K562 (cell line): Measurements from ENCODE around the gene TMEM218. TPM values are rescaled to one million over a fixed set of nuclear protein-coding genes. Genes with fewer than 3 reads are reported as not detected.
A peak's percentile ranks its signal among the peaks of the same experiment; 100 is the strongest.

ENCODE experiments used
- ARID2 ChIP-seq: fragments of 450-650 bp; IDR thresholded peaks from 2 replicates; pipeline ENCODE4 v1.6.1; 2017; ENCODE audit warnings: antibody characterized with exemption, mild to moderate bottlenecking
- CHCHD3 ChIP-seq: fragments of 250-450 bp; sonication (Bioruptor Pico); IDR thresholded peaks from 2 replicates; pipeline ENCODE4 v2.1.2; 2022; ENCODE audit warnings: mild to moderate bottlenecking
- DACH1 ChIP-seq: fragments of 450-650 bp; IDR thresholded peaks from 2 replicates; pipeline ENCODE4 v1.6.1; 2018; ENCODE audit not compliant: partially characterized antibody
- HIVEP1 ChIP-seq: fragments of 250-450 bp; sonication (Bioruptor Pico); IDR thresholded peaks from 2 replicates; pipeline ENCODE4 v1.4.0; 2020; ENCODE audit warnings: mild to moderate bottlenecking
- JUNB ChIP-seq: fragments of 450-650 bp; formaldehyde crosslinking; conservative IDR thresholded peaks from 2 replicates; pipeline ENCODE4 v1.4.0; 2020; ENCODE audit warnings: mild to moderate bottlenecking
- MYC ChIP-seq, 2 experiments: fragments of 250-450 bp in 1 of 2; sonication (Bioruptor Pico) in 1 of 2; IDR thresholded peaks; 2 replicates each; pipeline versions ENCODE4 v1.5.1 to v1.6.1; 2012 to 2021; ENCODE audit warnings: low read depth in 2 of 2, borderline replicate concordance in 1 of 2, improper control_type of control experiment in 1 of 2, low read length in 1 of 2, mild to moderate bottlenecking in 1 of 2, moderate library complexity in 1 of 2
- NR4A1 ChIP-seq, 2 experiments: fragments of 250-450 bp in 1 of 2; fragments of 450-650 bp in 1 of 2; sonication (Bioruptor Pico) in 1 of 2; IDR thresholded peaks; 2 replicates each; pipeline versions ENCODE4 v1.4.0 to v1.6.1; 2016 to 2020; ENCODE audit warnings: mild to moderate bottlenecking in 2 of 2, missing compliant biosample characterization in 1 of 2, missing genetic modification characterization in 1 of 2, moderate library complexity in 1 of 2
- RBFOX2 ChIP-seq: fragments of 200-400 bp; formaldehyde crosslinking; IDR thresholded peaks from 2 replicates; pipeline ENCODE4 v1.6.1; 2017; ENCODE audit warnings: low read depth, mild to moderate bottlenecking, low read length, moderate library complexity
- RFX7 ChIP-seq: fragments of 250-450 bp; sonication (Bioruptor Pico); IDR thresholded peaks from 2 replicates; pipeline ENCODE4 v1.5.1; 2021; ENCODE audit warnings: mild to moderate bottlenecking
- SMAD1 ChIP-seq: fragments of 150-350 bp; IDR thresholded peaks from 2 replicates; pipeline ENCODE4 v1.6.1; 2014; ENCODE audit warnings: low read length, low read depth; ENCODE audit not compliant: partially characterized antibody
- VEZF1 ChIP-seq: fragments of 200-800 bp; sonication (Bioruptor generic); IDR thresholded peaks from 2 replicates; pipeline ENCODE4 v1.6.1; 2017; ENCODE audit warnings: missing genetic modification characterization, missing compliant biosample characterization
- ZKSCAN3 ChIP-seq: fragments of 250-450 bp; sonication (Bioruptor Pico); IDR thresholded peaks from 2 replicates; pipeline ENCODE4 v1.4.0; 2020
- ZNF655 ChIP-seq: fragments of 250-450 bp; sonication (Bioruptor Pico); IDR thresholded peaks from 2 replicates; pipeline ENCODE4 v1.5.0; 2021
- polyA plus RNA-seq, 8 experiments: library from polyadenylated mRNA; depleted of rRNA in 4 of 8; stranded (reverse) in 5 of 8; unstranded in 3 of 8; fragments of >200 nt; fragmentation: Nextera tagmentation in 2 of 8; fragmentation: Illumina TruSeq in 1 of 8; extraction: Ambion mirVana in 2 of 8; extraction: Trizol in 1 of 8; gene quantifications; 2 replicates each; pipeline versions ENCODE4 v1.2.1 to v1.2.3, GENCODE V29; 2011 to 2014; ENCODE audit warnings: inconsistent platforms in 1 of 8, missing spikeins in 1 of 8
- total RNA-seq, 7 experiments: library from RNA; depleted of rRNA in 6 of 7; stranded (reverse); fragments of >200 nt in 6 of 7; fragmentation: Illumina TruSeq in 2 of 7; extraction: Trizol in 2 of 7; gene quantifications; 2 replicates each; pipeline versions ENCODE4 v1.2.1 to v1.2.3, GENCODE V29; 2011 to 2021; ENCODE audit warnings: low replicate concordance in 1 of 7
- TF ChIP-seq, protein P1 (sequence below): sonication (generic); formaldehyde crosslinking; IDR thresholded peaks from 2 replicates; pipeline ENCODE4 v1.8.0; 2022; ENCODE audit warnings: missing genetic modification reagents, mild to moderate bottlenecking, moderate library complexity, borderline replicate concordance
- TF ChIP-seq, protein P2 (sequence below), 2 experiments: fragments of 200-800 bp in 1 of 2; sonication (Bioruptor generic) in 1 of 2; sonication (generic) in 1 of 2; formaldehyde crosslinking in 1 of 2; IDR thresholded peaks in 1 of 2; conservative IDR thresholded peaks in 1 of 2; 2 replicates each; pipeline versions ENCODE4 v1.5.0 to v1.6.1; 2016 to 2020; ENCODE audit warnings: missing compliant biosample characterization in 1 of 2, missing genetic modification characterization in 1 of 2, missing genetic modification reagents in 1 of 2
- TF ChIP-seq, protein P3 (sequence below): fragments of 250-450 bp; sonication (Bioruptor Pico); IDR thresholded peaks from 2 replicates; pipeline ENCODE4 v1.8.0; 2022; ENCODE audit warnings: inconsistent platforms
- TF ChIP-seq, protein P4 (sequence below), 2 experiments: fragments of 450-650 bp; conservative IDR thresholded peaks; 2 replicates each; pipeline ENCODE4 v1.6.1; 2017; ENCODE audit warnings: mild to moderate bottlenecking in 2 of 2, moderate library complexity in 2 of 2

TMEM218 gene
- total and polyA plus RNA-seq, 9 of the 15 experiments (the other 6 are each of a cell fraction or from before 2014, with no cell fraction given), result 13.4 to 32.2 (median 25.4) TPM

GRCh38 chr11:125074511-125075241 lies 36.8 kb downstream of the TMEM218 start (continued):
- TF ChIP-seq, protein P1, sequence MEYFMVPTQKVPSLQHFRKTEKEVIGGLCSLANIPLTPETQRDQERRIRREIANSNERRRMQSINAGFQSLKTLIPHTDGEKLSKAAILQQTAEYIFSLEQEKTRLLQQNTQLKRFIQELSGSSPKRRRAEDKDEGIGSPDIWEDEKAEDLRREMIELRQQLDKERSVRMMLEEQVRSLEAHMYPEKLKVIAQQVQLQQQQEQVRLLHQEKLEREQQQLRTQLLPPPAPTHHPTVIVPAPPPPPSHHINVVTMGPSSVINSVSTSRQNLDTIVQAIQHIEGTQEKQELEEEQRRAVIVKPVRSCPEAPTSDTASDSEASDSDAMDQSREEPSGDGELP (CRISPR knock-in tag), result peak; percentile 90
- TF ChIP-seq NR4A1 (CRISPR knock-in tag; IDR thresholded peaks at IDR 0.05) (no peak), NR4A1 (tag; IDR thresholded peaks at IDR 0.05) (no peak), ARID2 (no peak), MYC (IDR thresholded peaks at IDR 0.05; ENCODE audit: low read depth, low read length) (peak; percentile 46; the same call in 1 of the 2 replicates), MYC (CRISPR knock-in tag; IDR thresholded peaks at IDR 0.05; ENCODE audit: borderline replicate concordance, low read depth) (no peak), CHCHD3 (CRISPR knock-in tag) (no peak), HIVEP1 (CRISPR knock-in tag) (no peak), DACH1 (peak; percentile 64), RBFOX2 (no peak), ZNF655 (no peak), SMAD1 (no peak), ZKSCAN3 (CRISPR knock-in tag) (no peak), RFX7 (CRISPR knock-in tag) (no peak), JUNB (CRISPR knock-in tag) (no peak), VEZF1 (CRISPR knock-in tag) (peak; percentile 56; the same call in 1 of the 2 replicates)
- TF ChIP-seq, protein P2, sequence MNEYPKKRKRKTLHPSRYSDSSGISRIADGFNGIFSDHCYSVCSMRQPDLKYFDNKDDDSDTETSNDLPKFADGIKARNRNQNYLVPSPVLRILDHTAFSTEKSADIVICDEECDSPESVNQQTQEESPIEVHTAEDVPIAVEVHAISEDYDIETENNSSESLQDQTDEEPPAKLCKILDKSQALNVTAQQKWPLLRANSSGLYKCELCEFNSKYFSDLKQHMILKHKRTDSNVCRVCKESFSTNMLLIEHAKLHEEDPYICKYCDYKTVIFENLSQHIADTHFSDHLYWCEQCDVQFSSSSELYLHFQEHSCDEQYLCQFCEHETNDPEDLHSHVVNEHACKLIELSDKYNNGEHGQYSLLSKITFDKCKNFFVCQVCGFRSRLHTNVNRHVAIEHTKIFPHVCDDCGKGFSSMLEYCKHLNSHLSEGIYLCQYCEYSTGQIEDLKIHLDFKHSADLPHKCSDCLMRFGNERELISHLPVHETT (CRISPR knock-in tag; conservative IDR thresholded peaks at IDR 0.05 in 1 of 2, IDR thresholded peaks at IDR 0.05 in 1 of 2), result 0 out of 4 replicates have a peak, but pooled peaks of 1 of the 2 experiments have one; percentile 39
- TF ChIP-seq, protein P3, sequence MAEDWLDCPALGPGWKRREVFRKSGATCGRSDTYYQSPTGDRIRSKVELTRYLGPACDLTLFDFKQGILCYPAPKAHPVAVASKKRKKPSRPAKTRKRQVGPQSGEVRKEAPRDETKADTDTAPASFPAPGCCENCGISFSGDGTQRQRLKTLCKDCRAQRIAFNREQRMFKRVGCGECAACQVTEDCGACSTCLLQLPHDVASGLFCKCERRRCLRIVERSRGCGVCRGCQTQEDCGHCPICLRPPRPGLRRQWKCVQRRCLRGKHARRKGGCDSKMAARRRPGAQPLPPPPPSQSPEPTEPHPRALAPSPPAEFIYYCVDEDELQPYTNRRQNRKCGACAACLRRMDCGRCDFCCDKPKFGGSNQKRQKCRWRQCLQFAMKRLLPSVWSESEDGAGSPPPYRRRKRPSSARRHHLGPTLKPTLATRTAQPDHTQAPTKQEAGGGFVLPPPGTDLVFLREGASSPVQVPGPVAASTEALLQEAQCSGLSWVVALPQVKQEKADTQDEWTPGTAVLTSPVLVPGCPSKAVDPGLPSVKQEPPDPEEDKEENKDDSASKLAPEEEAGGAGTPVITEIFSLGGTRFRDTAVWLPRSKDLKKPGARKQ (CRISPR knock-in tag), result no peak
- TF ChIP-seq, protein P4, sequence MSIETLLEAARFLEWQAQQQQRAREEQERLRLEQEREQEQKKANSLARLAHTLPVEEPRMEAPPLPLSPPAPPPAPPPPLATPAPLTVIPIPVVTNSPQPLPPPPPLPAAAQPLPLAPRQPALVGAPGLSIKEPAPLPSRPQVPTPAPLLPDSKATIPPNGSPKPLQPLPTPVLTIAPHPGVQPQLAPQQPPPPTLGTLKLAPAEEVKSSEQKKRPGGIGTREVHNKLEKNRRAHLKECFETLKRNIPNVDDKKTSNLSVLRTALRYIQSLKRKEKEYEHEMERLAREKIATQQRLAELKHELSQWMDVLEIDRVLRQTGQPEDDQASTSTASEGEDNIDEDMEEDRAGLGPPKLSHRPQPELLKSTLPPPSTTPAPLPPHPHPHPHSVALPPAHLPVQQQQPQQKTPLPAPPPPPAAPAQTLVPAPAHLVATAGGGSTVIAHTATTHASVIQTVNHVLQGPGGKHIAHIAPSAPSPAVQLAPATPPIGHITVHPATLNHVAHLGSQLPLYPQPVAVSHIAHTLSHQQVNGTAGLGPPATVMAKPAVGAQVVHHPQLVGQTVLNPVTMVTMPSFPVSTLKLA (conservative IDR thresholded peaks at IDR 0.05), result 0 out of 4 replicates have a peak, but pooled peaks of 1 of the 2 experiments have one; percentile 30
